Tibial artery (tissue), 4 donors: Measurements from ENCODE around the gene SMCO3.

Experiments
- DNase-seq, 2 donors: peaks; one replicate each; pipeline ENCODE4 v3.0.0-alpha.2; 2019
- H3K27ac ChIP-seq, 2 donors: fragments of 200-600 bp; sonication (generic) in 1 of 2; 1 replicate in 1 of 2; 2 replicates in 1 of 2; pipeline ENCODE4 v1.5.1; 2018 to 2019; ENCODE audit warnings: mild to moderate bottlenecking in 1 of 2
- H3K27me3 ChIP-seq, 2 donors: fragments of 200-600 bp; sonication (generic) in 1 of 2; one replicate each; pipeline versions ENCODE4 v1.5.1 to v1.6.0; 2016 to 2019
- H3K36me3 ChIP-seq, 3 donors: fragments of 200-600 bp; sonication (generic) in 2 of 3; one replicate each; pipeline ENCODE4 v1.5.1; 2016 to 2019; ENCODE audit warnings: mild to moderate bottlenecking in 2 of 3
- H3K4me1 ChIP-seq, 4 donors: fragments of 200-600 bp; sonication (generic) in 2 of 4; 1 replicate in 3 of 4; 2 replicates in 1 of 4; pipeline ENCODE4 v1.5.1; 2016 to 2019
- H3K4me3 ChIP-seq, 2 donors: fragments of 200-600 bp; sonication (generic) in 1 of 2; 1 replicate in 1 of 2; 2 replicates in 1 of 2; pipeline ENCODE4 v1.5.1; 2018 to 2019; ENCODE audit warnings: mild to moderate bottlenecking in 2 of 2
- H3K9me3 ChIP-seq, 3 donors: fragments of 200-600 bp; sonication (generic) in 1 of 3; one replicate each; pipeline ENCODE4 v1.5.1; 2016 to 2019
- intact Hi-C: fragments of 100-400 bp; cut with DNase I; formaldehyde crosslinking; loops from one replicate; pipeline ENCODE4 v1.15.0; 2023; ENCODE audit warnings: low total_unique reads
- TF ChIP-seq, protein P1 (sequence below), 2 experiments: fragments of 200-600 bp in 1 of 2; fragments of 450-650 bp in 1 of 2; IDR thresholded peaks; one replicate each; pipeline ENCODE4 v1.5.1; 2017 to 2019; ENCODE audit warnings: antibody characterized with exemption in 2 of 2, mild to moderate bottlenecking in 1 of 2, moderate library complexity in 1 of 2

The SMCO3 gene

GRCh38 chr12:14814014-14814413, at the start of gene SMCO3:
SMCO3 (minus strand) TSS chr12:14814182; CDS start chr12:14806680, 7,502 bp downstream.
- H3K4me3 ChIP-seq = no peak within 1 kb of the TSS
- no peaks in the 10 kb centered on the region for H3K36me3 ChIP-seq
- intact Hi-C loops = no loop called here
- H3K27ac ChIP-seq = no peak within 1 kb of the TSS
- TF ChIP-seq, protein P1, sequence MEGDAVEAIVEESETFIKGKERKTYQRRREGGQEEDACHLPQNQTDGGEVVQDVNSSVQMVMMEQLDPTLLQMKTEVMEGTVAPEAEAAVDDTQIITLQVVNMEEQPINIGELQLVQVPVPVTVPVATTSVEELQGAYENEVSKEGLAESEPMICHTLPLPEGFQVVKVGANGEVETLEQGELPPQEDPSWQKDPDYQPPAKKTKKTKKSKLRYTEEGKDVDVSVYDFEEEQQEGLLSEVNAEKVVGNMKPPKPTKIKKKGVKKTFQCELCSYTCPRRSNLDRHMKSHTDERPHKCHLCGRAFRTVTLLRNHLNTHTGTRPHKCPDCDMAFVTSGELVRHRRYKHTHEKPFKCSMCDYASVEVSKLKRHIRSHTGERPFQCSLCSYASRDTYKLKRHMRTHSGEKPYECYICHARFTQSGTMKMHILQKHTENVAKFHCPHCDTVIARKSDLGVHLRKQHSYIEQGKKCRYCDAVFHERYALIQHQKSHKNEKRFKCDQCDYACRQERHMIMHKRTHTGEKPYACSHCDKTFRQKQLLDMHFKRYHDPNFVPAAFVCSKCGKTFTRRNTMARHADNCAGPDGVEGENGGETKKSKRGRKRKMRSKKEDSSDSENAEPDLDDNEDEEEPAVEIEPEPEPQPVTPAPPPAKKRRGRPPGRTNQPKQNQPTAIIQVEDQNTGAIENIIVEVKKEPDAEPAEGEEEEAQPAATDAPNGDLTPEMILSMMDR (IDR thresholded peaks at IDR 0.05) = no peak
- no peak for DNase-seq
- no peaks in the 10 kb centered on the region for H3K4me1 ChIP-seq
- no peaks in the 10 kb centered on the region for H3K27me3 ChIP-seq
- H3K9me3 ChIP-seq = no peaks in the 10 kb centered on the region

DNA sequence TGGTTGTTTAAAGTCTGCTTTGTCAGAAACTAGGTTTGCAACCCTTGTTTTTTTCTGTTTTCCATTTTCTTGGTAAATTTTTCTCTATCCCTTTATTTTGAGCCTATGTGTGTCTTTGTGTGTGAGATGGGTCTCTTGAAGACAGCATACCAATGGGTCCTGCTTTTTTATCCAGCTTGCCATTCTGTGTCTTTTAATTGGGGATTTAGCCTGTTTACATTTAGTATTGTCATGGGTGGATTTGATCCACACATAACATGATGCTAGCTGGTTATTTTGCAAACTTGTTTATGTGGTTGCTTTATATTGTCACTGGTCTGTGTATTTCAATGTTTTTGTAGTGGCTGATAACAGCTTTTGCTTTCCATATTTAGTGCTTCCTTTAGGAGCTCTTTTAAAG, 46.5 kb upstream of the SMCO3 start:
- Histone ChIP-seq H3K27ac (no peak overlapping the region), H3K36me3 (no peaks in the 10 kb centered on the region), H3K27me3 (no peaks in the 10 kb centered on the region), H3K4me1 (no peaks in the 10 kb centered on the region), H3K4me3 (no peak overlapping the region), H3K9me3 (peaks cover 0 to 21% (median 3%) of the 10 kb centered on the region in 3 donors)
- TF ChIP-seq, protein P1 (IDR thresholded peaks at IDR 0.05) = no peak
- DNase-seq = no peak
- intact Hi-C loops = no loop called here

GRCh38 chr12:14858513-14858912, 44.5 kb upstream of the SMCO3 start:
- Histone ChIP-seq H3K27ac (no peak overlapping the region), H3K4me3 (no peak overlapping the region), H3K27me3 (no peaks in the 10 kb centered on the region), H3K36me3 (no peaks in the 10 kb centered on the region), H3K9me3 (peaks cover 0 to 21% (median 3%) of the 10 kb centered on the region in 3 donors), H3K4me1 (peaks cover 0 to 15% (median 10%) of the 10 kb centered on the region in 4 donors)
- TF ChIP-seq, protein P1 (IDR thresholded peaks at IDR 0.05) = no peak
- no peak for DNase-seq
- intact Hi-C loops = no loop called here

DNA sequence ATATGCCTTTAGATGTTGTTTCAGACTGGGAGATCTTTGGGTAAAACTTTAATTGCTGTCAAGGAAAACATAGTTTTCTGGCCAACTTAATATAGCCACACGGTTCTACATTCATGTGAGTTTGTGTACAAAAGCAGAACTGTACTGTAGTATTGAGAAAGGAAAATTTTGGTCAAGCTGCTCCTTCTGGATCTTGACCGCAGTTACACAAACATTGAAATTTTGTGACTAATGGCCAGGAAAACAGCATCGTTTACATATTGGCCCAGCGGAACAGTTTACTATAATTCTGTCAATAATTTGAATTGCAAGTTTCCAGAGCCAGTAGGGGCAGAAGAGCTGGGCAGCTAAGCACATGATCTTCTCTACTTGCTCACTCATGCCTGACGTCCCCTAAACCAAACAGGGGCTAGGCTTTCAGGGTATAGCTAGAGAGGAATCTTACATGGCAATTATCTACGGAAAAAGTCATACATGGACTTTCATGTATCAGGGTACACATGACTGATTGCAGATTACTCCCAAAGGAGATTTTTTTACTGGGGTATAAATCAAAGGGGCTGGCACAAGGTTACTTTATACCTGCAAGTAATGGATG, 40.7 kb upstream of the SMCO3 start:
- no peaks in the 10 kb centered on the region for H3K36me3 ChIP-seq
- intact Hi-C loops = no loop called here
- no peak overlapping the region for H3K4me3 ChIP-seq
- peaks cover 0 to 21% (median 10%) of the 10 kb centered on the region in 4 donors for H3K4me1 ChIP-seq
- peak overlapping the region; percentile 23 to 31 for H3K27ac ChIP-seq
- no peak for DNase-seq
- peaks cover 0 to 4% (median 0%) of the 10 kb centered on the region in 3 donors for H3K9me3 ChIP-seq
- H3K27me3 ChIP-seq = no peaks in the 10 kb centered on the region
- TF ChIP-seq, protein P1 (IDR thresholded peaks at IDR 0.05) = no peak

DNA sequence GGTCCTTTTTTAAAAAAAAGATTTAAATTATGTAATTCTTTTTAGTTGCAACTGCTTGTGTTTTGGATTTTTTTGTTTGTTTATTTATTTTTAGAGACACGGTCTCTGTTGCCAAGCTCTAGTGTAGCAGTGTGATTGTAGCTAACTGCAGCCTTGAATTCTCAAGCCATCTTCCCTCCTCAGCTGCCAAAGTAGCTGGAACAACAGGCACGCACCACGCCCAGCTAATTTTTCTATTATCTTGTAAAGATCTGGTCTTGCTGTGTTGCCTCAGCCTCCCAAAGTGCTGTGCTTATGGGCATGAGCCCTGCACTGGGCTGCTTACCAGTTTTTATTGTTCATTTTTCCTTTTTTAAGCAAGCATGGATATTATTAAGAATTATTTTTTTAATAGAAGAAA, 40.0 kb upstream of the SMCO3 start:
- no peak overlapping the region for H3K4me3 ChIP-seq
- H3K27ac ChIP-seq = peak overlapping the region in 1 of 2 donors; percentile 23
- peaks cover 0 to 28% (median 12%) of the 10 kb centered on the region in 4 donors for H3K4me1 ChIP-seq
- peak in 1 of 2 donors; percentile 37 for DNase-seq
- no peaks in the 10 kb centered on the region for H3K36me3 ChIP-seq
- intact Hi-C loops = no loop called here
- H3K27me3 ChIP-seq = no peaks in the 10 kb centered on the region
- TF ChIP-seq, protein P1 (IDR thresholded peaks at IDR 0.05) = no peak
- H3K9me3 ChIP-seq = no peaks in the 10 kb centered on the region
